MM.1S (cell line): Measurements from ENCODE around the gene LGR4.

ENCODE experiments used
- DNase-seq: peaks from one replicate; pipeline ENCODE4 v3.0.0-alpha.2; 2015
- H2AFZ ChIP-seq: fragments of 300-600 bp; sonication (generic); 2 replicates; pipeline ENCODE4 v1.6.0; 2016; ENCODE audit warnings: antibody characterized with exemption, low read length
- H3F3A ChIP-seq: fragments of 300-600 bp; sonication (generic); 2 replicates; pipeline ENCODE4 v1.6.1; 2016; ENCODE audit warnings: mild to moderate bottlenecking, antibody characterized with exemption, low read length, moderate library complexity, mixed read lengths; ENCODE audit not compliant: insufficient read depth
- H3K27ac ChIP-seq: fragments of 300-600 bp; sonication (generic); 2 replicates; pipeline ENCODE4 v1.5.1; 2016; ENCODE audit warnings: mild to moderate bottlenecking, low read length
- H3K27me3 ChIP-seq: fragments of 300-600 bp; sonication (generic); replicated peaks from 2 replicates; pipeline ENCODE4 v1.6.0; 2016; ENCODE audit warnings: low read length; ENCODE audit not compliant: insufficient read depth
- H3K36me3 ChIP-seq: fragments of 300-600 bp; sonication (generic); replicated peaks from 2 replicates; pipeline ENCODE4 v1.6.1; 2016; ENCODE audit warnings: mild to moderate bottlenecking, low read length, mixed read lengths; ENCODE audit not compliant: insufficient read depth
- H3K4me1 ChIP-seq: fragments of 300-600 bp; sonication (generic); 2 replicates; pipeline ENCODE4 v1.6.1; 2016; ENCODE audit warnings: low read length, mixed read lengths
- H3K4me2 ChIP-seq: fragments of 300-600 bp; sonication (generic); 2 replicates; pipeline ENCODE4 v1.6.0; 2016; ENCODE audit warnings: low read depth, low read length
- H3K4me3 ChIP-seq: fragments of 300-600 bp; sonication (generic); 2 replicates; pipeline ENCODE4 v1.5.1; 2016; ENCODE audit warnings: low read length, mixed read lengths
- H3K79me2 ChIP-seq: fragments of 300-600 bp; sonication (generic); 2 replicates; pipeline ENCODE4 v1.6.1; 2016; ENCODE audit warnings: mixed run types, low read length, mixed read lengths
- H3K9ac ChIP-seq: fragments of 300-600 bp; sonication (generic); 2 replicates; pipeline ENCODE4 v1.6.1; 2016; ENCODE audit warnings: low read length, mixed read lengths
- H3K9me2 ChIP-seq: fragments of 300-600 bp; sonication (generic); replicated peaks from 2 replicates; pipeline ENCODE4 v1.6.1; 2016; ENCODE audit warnings: mild to moderate bottlenecking, low read length, mixed read lengths; ENCODE audit not compliant: insufficient read depth
- H3K9me3 ChIP-seq: fragments of 300-600 bp; sonication (generic); replicated peaks from 2 replicates; pipeline ENCODE4 v1.6.1; 2016; ENCODE audit warnings: mild to moderate bottlenecking, low read length, mixed read lengths; ENCODE audit not compliant: insufficient read depth
- H4K20me1 ChIP-seq: fragments of 300-600 bp; sonication (generic); 2 replicates; pipeline ENCODE4 v1.6.1; 2016; ENCODE audit warnings: mild to moderate bottlenecking, low read length, moderate library complexity, mixed read lengths; ENCODE audit not compliant: insufficient read depth
- EZH2 ChIP-seq: fragments of 300-600 bp; sonication (generic); optimal IDR thresholded peaks from 2 replicates; pipeline ENCODE3; 2017; ENCODE audit warnings: low read depth, mild to moderate bottlenecking, antibody characterized with exemption, low read length, mixed read lengths
- EZH2phosphoT487 ChIP-seq: fragments of 300-600 bp; sonication (generic); IDR thresholded peaks from 2 replicates; pipeline ENCODE4 v1.6.1; 2018; ENCODE audit warnings: antibody characterized with exemption, low read length
- TF ChIP-seq, protein P1 (sequence below): fragments of 300-600 bp; sonication (generic); IDR thresholded peaks from 2 replicates; pipeline ENCODE4 v1.5.1; 2016; ENCODE audit warnings: antibody characterized with exemption, low read length, mixed read lengths

The LGR4 gene

DNA sequence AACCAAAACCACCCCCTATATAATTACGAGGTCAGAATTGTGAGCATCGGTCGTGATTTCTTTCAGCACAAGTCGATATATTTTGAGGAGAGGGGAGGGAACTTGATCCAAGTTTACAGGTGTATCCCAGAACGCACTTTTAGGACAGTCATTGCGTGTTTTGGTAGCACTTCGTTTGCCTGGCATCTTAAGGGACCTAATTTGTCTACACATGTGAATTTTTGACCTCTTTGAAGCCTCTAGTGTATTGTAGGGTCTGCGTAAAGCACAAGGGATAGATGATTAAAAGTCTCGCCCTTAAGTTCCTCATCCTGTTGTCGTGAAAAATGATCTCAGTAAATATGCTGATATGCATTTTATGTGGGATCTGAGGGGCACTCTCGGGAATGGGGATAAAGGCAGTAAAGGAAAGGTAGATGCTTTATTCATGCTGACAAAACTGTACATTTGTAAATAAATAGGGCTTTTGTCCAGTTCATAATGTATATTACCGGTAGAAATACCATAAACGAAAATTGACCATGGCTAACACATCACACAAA lies 108.9 kb downstream of the LGR4 start:
- Histone ChIP-seq H3K4me3 (peak overlapping the region; percentile 90), H3K27me3 (no peaks in the 10 kb centered on the region), H2AFZ (peak overlapping the region; percentile 93), H3K9ac (peak overlapping the region; percentile 85; the same call in 1 of the 2 replicates), H3K4me2 (peak overlapping the region; percentile 81), H3F3A (0 out of 2 replicates have a peak, but pooled peaks cover under 1% of the 10 kb centered on the region), H3K4me1 (peaks cover 14% of the 10 kb centered on the region), H3K79me2 (peaks cover 32% of the 10 kb centered on the region), H3K9me2 (no peaks in the 10 kb centered on the region), H3K36me3 (no peaks in the 10 kb centered on the region), H3K9me3 (no peaks in the 10 kb centered on the region), H4K20me1 (no peaks in the 10 kb centered on the region), H3K27ac (peak overlapping the region; percentile 35; the same call in 1 of the 2 replicates)
- DNase-seq: no peak
- TF ChIP-seq EZH2phosphoT487 (no peak), EZH2 (no peak)
- TF ChIP-seq, protein P1, sequence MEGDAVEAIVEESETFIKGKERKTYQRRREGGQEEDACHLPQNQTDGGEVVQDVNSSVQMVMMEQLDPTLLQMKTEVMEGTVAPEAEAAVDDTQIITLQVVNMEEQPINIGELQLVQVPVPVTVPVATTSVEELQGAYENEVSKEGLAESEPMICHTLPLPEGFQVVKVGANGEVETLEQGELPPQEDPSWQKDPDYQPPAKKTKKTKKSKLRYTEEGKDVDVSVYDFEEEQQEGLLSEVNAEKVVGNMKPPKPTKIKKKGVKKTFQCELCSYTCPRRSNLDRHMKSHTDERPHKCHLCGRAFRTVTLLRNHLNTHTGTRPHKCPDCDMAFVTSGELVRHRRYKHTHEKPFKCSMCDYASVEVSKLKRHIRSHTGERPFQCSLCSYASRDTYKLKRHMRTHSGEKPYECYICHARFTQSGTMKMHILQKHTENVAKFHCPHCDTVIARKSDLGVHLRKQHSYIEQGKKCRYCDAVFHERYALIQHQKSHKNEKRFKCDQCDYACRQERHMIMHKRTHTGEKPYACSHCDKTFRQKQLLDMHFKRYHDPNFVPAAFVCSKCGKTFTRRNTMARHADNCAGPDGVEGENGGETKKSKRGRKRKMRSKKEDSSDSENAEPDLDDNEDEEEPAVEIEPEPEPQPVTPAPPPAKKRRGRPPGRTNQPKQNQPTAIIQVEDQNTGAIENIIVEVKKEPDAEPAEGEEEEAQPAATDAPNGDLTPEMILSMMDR: no peak

GRCh38 chr11:27362749-27363575 lies 109.6 kb downstream of the LGR4 start, which contains the start of gene CCDC34:
Gene CCDC34 (minus strand): TSS chr11:27363215. CDS start chr11:27363194, 21 bp downstream.
- Histone ChIP-seq H3F3A (peaks cover 7% of the 10 kb centered on the region; the same call in 1 of the 2 replicates), H4K20me1 (no peaks in the 10 kb centered on the region), H3K9me3 (no peaks in the 10 kb centered on the region), H3K4me3 (peak within 1 kb of the TSS; percentile 90), H3K27ac (peak within 1 kb of the TSS; percentile 61; the same call in 1 of the 2 replicates), H3K79me2 (peaks cover 32% of the 10 kb centered on the region), H2AFZ (peak within 1 kb of the TSS; percentile 93), H3K4me2 (peak within 1 kb of the TSS; percentile 81), H3K4me1 (peaks cover 20% of the 10 kb centered on the region), H3K9me2 (no peaks in the 10 kb centered on the region), H3K36me3 (no peaks in the 10 kb centered on the region), H3K9ac (peak within 1 kb of the TSS; percentile 85), H3K27me3 (no peaks in the 10 kb centered on the region)
- DNase-seq: peak; percentile 97
- TF ChIP-seq, protein P1: no peak
- TF ChIP-seq EZH2phosphoT487: no peak
- TF ChIP-seq EZH2: no peak

DNA sequence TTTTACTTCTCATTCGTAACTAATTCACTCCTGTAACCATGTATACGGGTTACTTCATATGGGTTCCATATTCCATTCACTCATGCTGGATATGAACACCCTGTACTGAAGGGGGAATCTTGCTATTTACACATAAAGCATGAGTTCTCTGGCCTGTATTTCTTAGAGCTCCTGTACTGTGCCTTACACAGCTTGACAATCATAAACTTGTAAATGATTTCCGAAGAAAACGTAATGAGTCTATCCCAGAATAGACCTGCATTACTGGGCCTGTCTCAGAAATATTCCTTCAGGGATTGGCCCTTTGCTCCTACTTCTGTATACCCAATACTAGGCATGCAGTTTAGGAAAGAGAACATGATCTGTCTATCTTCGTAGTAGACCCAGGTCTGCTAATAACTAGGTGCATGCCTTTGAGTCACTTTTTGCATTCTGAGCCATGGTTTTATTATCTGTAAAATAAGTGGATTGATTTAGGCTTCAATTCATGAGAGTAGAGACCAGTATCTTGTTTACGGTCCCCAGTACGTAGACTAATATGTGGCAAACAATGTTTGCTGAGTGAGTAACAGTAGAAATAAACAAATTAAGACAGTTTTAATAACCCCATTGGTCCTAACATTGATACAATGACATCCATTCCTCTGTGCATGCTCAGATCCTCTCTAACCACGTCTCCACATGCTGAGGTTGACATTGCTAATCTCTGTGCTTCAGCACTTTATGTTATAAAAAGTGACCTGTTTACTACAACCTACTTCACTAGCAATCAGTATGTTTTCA lies 110.8 kb downstream of the LGR4 start:
- Histone ChIP-seq H3K4me1 (peaks cover 25% of the 10 kb centered on the region), H3K9me2 (no peaks in the 10 kb centered on the region), H4K20me1 (no peaks in the 10 kb centered on the region), H3K4me2 (peak overlapping the region; percentile 77; the same call in 1 of the 2 replicates), H2AFZ (peak overlapping the region; percentile 93), H3K9ac (peak overlapping the region; percentile 85), H3K79me2 (peaks cover 32% of the 10 kb centered on the region), H3K9me3 (no peaks in the 10 kb centered on the region), H3K27ac (no peak overlapping the region), H3F3A (peaks cover 18% of the 10 kb centered on the region), H3K4me3 (peak overlapping the region; percentile 90), H3K36me3 (no peaks in the 10 kb centered on the region), H3K27me3 (no peaks in the 10 kb centered on the region)
- DNase-seq: no peak
- TF ChIP-seq EZH2 (no peak), EZH2phosphoT487 (no peak)
- TF ChIP-seq, protein P1: no peak
